Stimulated activated CD8-positive, alpha-beta memory T cell treated with anti-CD3 and anti-CD28 coated beads, Interleukin-7, amount 100 ng/mL, for 48 hours (primary cell): ENCODE measurements around the gene LINS1.
A peak's percentile ranks its signal among the peaks of the same experiment; 100 is the strongest.
"Not testable (repeated sequence)": the region's sequence is repeated elsewhere in the genome, so short reads cannot be mapped to it uniquely, and the experiment has no call there.

Source experiments
- DNase-seq, 2 donors: peaks; one replicate each; pipeline ENCODE4 v3.0.0-alpha.2; 2020; ENCODE audit warnings: low read depth in 1 of 2; ENCODE audit errors: extremely low read depth in 1 of 2

LINS1 gene

GRCh38 chr15:100602823-100603393 is 924 bp upstream of the LINS1 start:
- peak in 1 of 2 donors; percentile 44 for DNase-seq

GRCh38 chr15:100601617-100602063 is 344 bp downstream of the LINS1 start:
- no peak for DNase-seq

GRCh38 chr15:100601163-100601562 is 821 bp downstream of the LINS1 start:
- no peak for DNase-seq

GRCh38 chr15:100598655-100599054 is 3.3 kb downstream of the LINS1 start:
- no peak for DNase-seq

- no peak for DNase-seq
Observed at GRCh38 chr15:100597862-100598261, 4.1 kb downstream of the LINS1 start.

GRCh38 chr15:100596792-100597191 is 5.2 kb downstream of the LINS1 start:
- peak; percentile 82 to 95 for DNase-seq

GRCh38 chr15:100595964-100596363 is 6.0 kb downstream of the LINS1 start:
- no peak for DNase-seq

GRCh38 chr15:100593431-100593830 is 8.6 kb downstream of the LINS1 start:
- DNase-seq: no peak

GRCh38 chr15:100592898-100593297 is 9.1 kb downstream of the LINS1 start:
- DNase-seq: no peak

- no peak for DNase-seq
Observed at GRCh38 chr15:100591835-100592234, 10.1 kb downstream of the LINS1 start.

GRCh38 chr15:100591163-100591562 is 10.8 kb downstream of the LINS1 start:
- not testable (repeated sequence) for DNase-seq

GRCh38 chr15:100588638-100589242 is 13.2 kb downstream of the LINS1 start:
- no peak for DNase-seq

GRCh38 chr15:100580414-100580813 is 21.6 kb downstream of the LINS1 start:
- DNase-seq: no peak

GRCh38 chr15:100573526-100573925 is 28.5 kb downstream of the LINS1 start:
- no peak for DNase-seq

GRCh38 chr15:100572362-100572983 is 29.5 kb downstream of the LINS1 start:
- no peak for DNase-seq

- no peak for DNase-seq
Observed at GRCh38 chr15:100571592-100572167, 30.3 kb downstream of the LINS1 start.

GRCh38 chr15:100570735-100571313 is 31.2 kb downstream of the LINS1 start:
- DNase-seq: no peak

- DNase-seq: no peak
Observed at GRCh38 chr15:100570275-100570674, 31.7 kb downstream of the LINS1 start.

- DNase-seq: no peak
Observed at GRCh38 chr15:100569391-100569790, 32.6 kb downstream of the LINS1 start.

- no peak for DNase-seq
Observed at GRCh38 chr15:100566850-100567628, 34.9 kb downstream of the LINS1 start.

- DNase-seq: no peak
Observed at GRCh38 chr15:100565591-100565990, 36.4 kb downstream of the LINS1 start.
